H9 (cell line): ENCODE measurements around the gene ZSWIM5. TPM values are rescaled to one million over a fixed set of nuclear protein-coding genes. Genes with fewer than 3 reads are reported as not detected.
"Not testable (repeated sequence)": the region's sequence is repeated elsewhere in the genome, so short reads cannot be mapped to it uniquely, and the experiment has no call there.

Experiments used
- DNase-seq: peaks from one replicate; pipeline ENCODE4 v3.0.0-alpha.2; 2017
- H2AFZ ChIP-seq: one replicate; pipeline ENCODE4 v1.6.1; 2013; ENCODE audit warnings: mild to moderate bottlenecking, low read length, control low read depth, moderate library complexity
- H2AK5ac ChIP-seq: 2 replicates; pipeline ENCODE4 v1.6.1; 2013; ENCODE audit warnings: low read length, control low read depth, mixed read lengths; ENCODE audit not compliant: insufficient read length
- H2BK120ac ChIP-seq: one replicate; pipeline ENCODE4 v1.6.1; 2013; ENCODE audit warnings: low read depth, mild to moderate bottlenecking, low read length, control low read depth, inconsistent platforms; ENCODE audit not compliant: poor library complexity, severe bottlenecking
- H2BK12ac ChIP-seq: 2 replicates; pipeline ENCODE4 v1.6.1; 2013; ENCODE audit warnings: low read length, control low read depth, mixed read lengths, low read depth; ENCODE audit not compliant: insufficient read length
- H2BK15ac ChIP-seq: 2 replicates; pipeline ENCODE4 v1.6.1; 2013; ENCODE audit warnings: low read depth, low read length, control low read depth
- H2BK20ac ChIP-seq: one replicate; pipeline ENCODE4 v1.6.1; 2013; ENCODE audit warnings: low read depth, mild to moderate bottlenecking, low read length, control low read depth, inconsistent platforms; ENCODE audit not compliant: poor library complexity, severe bottlenecking
- H2BK5ac ChIP-seq: 2 replicates; pipeline ENCODE4 v1.6.1; 2013; ENCODE audit warnings: low read length, control low read depth, mixed read lengths; ENCODE audit not compliant: insufficient read length
- H3K14ac ChIP-seq: 2 replicates; pipeline ENCODE4 v1.6.1; 2013; ENCODE audit warnings: low read length, control low read depth; ENCODE audit not compliant: insufficient read depth
- H3K18ac ChIP-seq: 2 replicates; pipeline ENCODE4 v1.6.1; 2013; ENCODE audit warnings: low read depth, mild to moderate bottlenecking, mixed read lengths, low read length, control low read depth; ENCODE audit not compliant: insufficient read length
- H3K23ac ChIP-seq: 2 replicates; pipeline ENCODE4 v1.6.1; 2013; ENCODE audit warnings: low read length, control low read depth, mixed read lengths, low read depth; ENCODE audit not compliant: insufficient read length
- H3K23me2 ChIP-seq: 2 replicates; pipeline ENCODE4 v1.6.1; 2013; ENCODE audit warnings: low read depth, mild to moderate bottlenecking, mixed read lengths, low read length, control low read depth; ENCODE audit not compliant: insufficient read length, poor library complexity, severe bottlenecking
- H3K27ac ChIP-seq: 2 replicates; pipeline ENCODE4 v1.5.1; 2013; ENCODE audit warnings: low read length, control low read depth, mixed read lengths, low read depth; ENCODE audit not compliant: insufficient read length
- H3K27me3 ChIP-seq: 2 replicates; pipeline ENCODE4 v1.6.1; 2013; ENCODE audit warnings: low read length, control low read depth, inconsistent platforms; ENCODE audit not compliant: insufficient read depth
- H3K4ac ChIP-seq: 2 replicates; pipeline ENCODE4 v1.6.1; 2013; ENCODE audit warnings: low read depth, mild to moderate bottlenecking, control low read depth, inconsistent platforms, low read length, moderate library complexity
- H3K4me1 ChIP-seq: 2 replicates; pipeline ENCODE4 v1.6.1; 2013; ENCODE audit warnings: low read length, control low read depth, inconsistent platforms; ENCODE audit not compliant: insufficient read depth
- H3K4me2 ChIP-seq: 2 replicates; pipeline ENCODE4 v1.6.1; 2013; ENCODE audit warnings: low read length, control low read depth, mixed read lengths; ENCODE audit not compliant: insufficient read length, insufficient read depth
- H3K56ac ChIP-seq: 2 replicates; pipeline ENCODE4 v1.6.1; 2013; ENCODE audit warnings: low read depth, mild to moderate bottlenecking, mixed read lengths, low read length, control low read depth; ENCODE audit not compliant: insufficient read length
- H3K79me1 ChIP-seq: 2 replicates; pipeline ENCODE4 v1.6.1; 2013; ENCODE audit warnings: low read depth, mild to moderate bottlenecking, moderate library complexity, low read length, control low read depth, inconsistent platforms; ENCODE audit not compliant: insufficient read depth, poor library complexity, severe bottlenecking
- H3K79me2 ChIP-seq: 2 replicates; pipeline ENCODE4 v1.6.1; 2013; ENCODE audit warnings: low read length, control low read depth, inconsistent platforms; ENCODE audit not compliant: insufficient read depth
- H3K9ac ChIP-seq: 2 replicates; pipeline ENCODE4 v1.6.1; 2013; ENCODE audit warnings: low read length, control low read depth, mixed read lengths; ENCODE audit not compliant: insufficient read length; ENCODE audit errors: extremely low read depth
- H3K9me3 ChIP-seq: one replicate; pipeline ENCODE4 v1.6.1; 2013; ENCODE audit warnings: low read depth, low read length, inconsistent platforms; ENCODE audit not compliant: control insufficient read depth
- H3T11ph ChIP-seq: one replicate; pipeline ENCODE4 v1.6.1; 2013; ENCODE audit warnings: mild to moderate bottlenecking, low read length, control low read depth, inconsistent platforms
- H4K20me1 ChIP-seq: one replicate; pipeline ENCODE4 v1.6.1; 2013; ENCODE audit not compliant: control insufficient read depth, insufficient read length, insufficient read depth
- H4K5ac ChIP-seq: 2 replicates; pipeline ENCODE4 v1.6.1; 2013; ENCODE audit warnings: low read depth, mild to moderate bottlenecking, mixed read lengths, low read length, control low read depth; ENCODE audit not compliant: insufficient read length
- H4K8ac ChIP-seq: replicated peaks from 2 replicates; pipeline ENCODE4 v1.6.1; 2013; ENCODE audit warnings: low read length, control low read depth, mixed read lengths, low read depth; ENCODE audit not compliant: insufficient read length
- H4K91ac ChIP-seq: 2 replicates; pipeline ENCODE4 v1.6.1; 2013; ENCODE audit warnings: low read depth, mild to moderate bottlenecking, moderate library complexity, mixed read lengths, low read length, control low read depth; ENCODE audit not compliant: insufficient read length
- H3K27ac Mint-ChIP-seq, 3 experiments: 2 replicates in 2 of 3; 3 replicates in 1 of 3; pipeline ENCODE4 v1.8.0; 2020 to 2021; ENCODE audit warnings: mixed read lengths in 3 of 3, mild to moderate bottlenecking in 1 of 3, moderate library complexity in 1 of 3
- H3K27me3 Mint-ChIP-seq: 2 replicates; pipeline ENCODE4 v1.8.0; 2021; ENCODE audit warnings: low read depth, mild to moderate bottlenecking, moderate library complexity, mixed read lengths
- H3K36me3 Mint-ChIP-seq, 3 experiments: 2 replicates in 2 of 3; 3 replicates in 1 of 3; pipeline ENCODE4 v1.8.0; 2020 to 2021; ENCODE audit warnings: low read depth in 3 of 3, mixed read lengths in 3 of 3; ENCODE audit not compliant: insufficient read depth in 1 of 3
- H3K4me1 Mint-ChIP-seq, 2 experiments: 2 replicates each; pipeline ENCODE4 v1.8.0; 2020; ENCODE audit warnings: mixed read lengths in 2 of 2
- H3K4me3 Mint-ChIP-seq, 2 experiments: 2 replicates in 1 of 2; 3 replicates in 1 of 2; pipeline ENCODE4 v1.8.0; 2020 to 2021; ENCODE audit warnings: mild to moderate bottlenecking in 2 of 2, mixed read lengths in 2 of 2, moderate library complexity in 1 of 2
- H3K9me3 Mint-ChIP-seq, 2 experiments: 2 replicates in 1 of 2; 3 replicates in 1 of 2; pipeline ENCODE4 v1.8.0; 2020; ENCODE audit warnings: mild to moderate bottlenecking in 2 of 2, mixed read lengths in 2 of 2, moderate library complexity in 1 of 2
- WGBS: extraction: QIAGEN DNeasy Blood & Tissue Kit; methylation state at CpG from one replicate; pipeline ENCODE4 v1.1.7; 2013; ENCODE audit warnings: missing lambda C conversion rate, low lambda C conversion rate, mixed read lengths; ENCODE audit not compliant: insufficient read length; ENCODE audit errors: extremely low coverage; 5-methylcytosine and 5-hydroxymethylcytosine counted together
- total RNA-seq: library from RNA; stranded (reverse); gene quantifications from 2 replicates; pipeline ENCODE4 v1.2.1, GENCODE V29; 2021
- TF ChIP-seq, protein P1 (sequence below): fragments of 200-600 bp; sonication (generic); conservative IDR thresholded peaks from 3 replicates; pipeline ENCODE4 v1.8.0; 2021; ENCODE audit warnings: antibody characterized with exemption, mild to moderate bottlenecking

ZSWIM5 gene
- total RNA-seq, 1 experiment from 2014 or later, result 3.5 TPM

DNA sequence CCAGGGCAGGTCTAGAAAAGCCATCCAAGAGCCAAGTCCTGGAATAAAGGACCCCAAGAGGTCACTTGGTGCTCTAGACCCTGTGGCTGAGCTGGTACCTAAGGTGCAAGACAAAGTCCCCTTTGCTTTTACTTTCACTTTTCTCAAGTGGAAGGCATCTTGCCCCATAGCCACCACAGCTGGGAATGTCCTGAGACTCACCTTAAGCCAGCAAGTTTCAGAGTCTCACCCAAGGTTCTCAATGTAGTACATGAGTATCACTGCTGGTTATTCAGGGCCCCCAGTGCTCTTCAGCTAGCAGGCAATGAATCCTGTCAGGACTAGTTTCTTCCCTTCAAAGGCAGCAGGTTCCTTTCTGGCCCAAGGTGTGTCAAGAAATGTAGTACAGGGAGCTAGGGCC lies 126.9 kb downstream of the ZSWIM5 start:
- H3K27me3 Mint-ChIP-seq, result no peaks in the 10 kb centered on the region
- Histone ChIP-seq H3K4me1 (no peaks in the 10 kb centered on the region), H2AK5ac (no peak overlapping the region), H3K27me3 (no peaks in the 10 kb centered on the region), H3K23me2 (no peaks in the 10 kb centered on the region), H4K20me1 (no peaks in the 10 kb centered on the region), H3K14ac (no peak overlapping the region), H2BK12ac (no peak overlapping the region), H4K8ac (no peak overlapping the region), H4K5ac (no peak overlapping the region), H3T11ph (no peak overlapping the region), H3K79me1 (no peaks in the 10 kb centered on the region), H3K56ac (no peak overlapping the region), H3K4ac (no peak overlapping the region), H2BK5ac (no peak overlapping the region), H2AFZ (no peak overlapping the region), H4K91ac (no peak overlapping the region), H3K18ac (no peak overlapping the region), H3K9me3 (no peaks in the 10 kb centered on the region), H3K23ac (no peak overlapping the region), H2BK15ac (no peak overlapping the region), H2BK120ac (no peak overlapping the region), H3K4me2 (no peak overlapping the region), H3K27ac (no peak overlapping the region), H3K9ac (no peak overlapping the region), H2BK20ac (no peak overlapping the region), H3K79me2 (no peaks in the 10 kb centered on the region)
- no peak overlapping the region; a peak in 1 of 7 replicates for H3K27ac Mint-ChIP-seq
- TF ChIP-seq, protein P1, sequence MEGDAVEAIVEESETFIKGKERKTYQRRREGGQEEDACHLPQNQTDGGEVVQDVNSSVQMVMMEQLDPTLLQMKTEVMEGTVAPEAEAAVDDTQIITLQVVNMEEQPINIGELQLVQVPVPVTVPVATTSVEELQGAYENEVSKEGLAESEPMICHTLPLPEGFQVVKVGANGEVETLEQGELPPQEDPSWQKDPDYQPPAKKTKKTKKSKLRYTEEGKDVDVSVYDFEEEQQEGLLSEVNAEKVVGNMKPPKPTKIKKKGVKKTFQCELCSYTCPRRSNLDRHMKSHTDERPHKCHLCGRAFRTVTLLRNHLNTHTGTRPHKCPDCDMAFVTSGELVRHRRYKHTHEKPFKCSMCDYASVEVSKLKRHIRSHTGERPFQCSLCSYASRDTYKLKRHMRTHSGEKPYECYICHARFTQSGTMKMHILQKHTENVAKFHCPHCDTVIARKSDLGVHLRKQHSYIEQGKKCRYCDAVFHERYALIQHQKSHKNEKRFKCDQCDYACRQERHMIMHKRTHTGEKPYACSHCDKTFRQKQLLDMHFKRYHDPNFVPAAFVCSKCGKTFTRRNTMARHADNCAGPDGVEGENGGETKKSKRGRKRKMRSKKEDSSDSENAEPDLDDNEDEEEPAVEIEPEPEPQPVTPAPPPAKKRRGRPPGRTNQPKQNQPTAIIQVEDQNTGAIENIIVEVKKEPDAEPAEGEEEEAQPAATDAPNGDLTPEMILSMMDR, result no peak
- peaks cover 16 to 25% (median 17%) of the 10 kb centered on the region in 3 experiments for H3K36me3 Mint-ChIP-seq
- no peak overlapping the region for H3K4me3 Mint-ChIP-seq
- H3K4me1 Mint-ChIP-seq, result peaks cover 5% of the 10 kb centered on the region in 2 experiments
- no peak for DNase-seq
- H3K9me3 Mint-ChIP-seq, result peaks cover 25 to 37% of the 10 kb centered on the region in 2 experiments; a peak in 4 of 5 replicates

DNA sequence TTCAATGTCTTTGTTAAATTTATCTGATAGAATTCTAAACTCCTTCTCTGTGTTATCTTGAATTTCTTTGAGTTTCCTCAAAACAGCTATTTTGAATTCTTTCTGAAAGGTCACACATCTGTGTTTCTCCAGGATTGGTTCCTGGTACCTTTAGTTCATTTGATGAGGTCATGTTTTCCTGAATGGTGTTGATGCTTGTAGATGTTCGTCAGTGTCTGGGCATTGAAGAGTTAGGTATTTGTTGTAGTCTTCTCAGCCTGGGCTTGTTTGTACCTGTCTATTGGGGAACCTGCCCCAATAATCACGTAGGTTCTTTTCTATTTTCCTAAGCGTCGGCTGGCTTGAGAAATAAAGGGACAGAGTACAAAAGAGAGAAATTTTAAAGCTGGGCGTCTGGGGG lies 129.4 kb downstream of the ZSWIM5 start:
- not testable (repeated sequence) for H3K18ac ChIP-seq, H3K27me3 ChIP-seq, H3K4ac ChIP-seq, H3K79me2 ChIP-seq, H3K14ac ChIP-seq, H3K4me1 ChIP-seq, H4K91ac ChIP-seq, H3K79me1 ChIP-seq, H4K20me1 ChIP-seq, H2AK5ac ChIP-seq, H3K4me1 Mint-ChIP-seq, H2BK120ac ChIP-seq, H2BK20ac ChIP-seq, DNase-seq, H3K4me2 ChIP-seq, H3K9me3 ChIP-seq, H3K4me3 Mint-ChIP-seq, H2BK15ac ChIP-seq, H3K27me3 Mint-ChIP-seq, H3K23me2 ChIP-seq, H3K27ac ChIP-seq, H3K27ac Mint-ChIP-seq, H2BK5ac ChIP-seq, H3K23ac ChIP-seq, H4K5ac ChIP-seq, H4K8ac ChIP-seq, H2BK12ac ChIP-seq, H3K56ac ChIP-seq, H2AFZ ChIP-seq, H3T11ph ChIP-seq, H3K9ac ChIP-seq
- no CpG with 5 or more reads among the region's 5 CpGs for WGBS
- H3K36me3 Mint-ChIP-seq, result peaks cover 16 to 28% (median 17%) of the 10 kb centered on the region in 3 experiments
- H3K9me3 Mint-ChIP-seq, result peaks cover 41 to 51% of the 10 kb centered on the region in 2 experiments; a peak in 4 of 5 replicates
